HG02840 (cell line): ENCODE data around the gene LCE1D.

Source experiments
- ATAC-seq: cut with Tn5 transposase; IDR thresholded peaks from one replicate; pipeline ENCODE4 v1.9.1; 2021; ENCODE audit warnings: mild to moderate bottlenecking, moderate library complexity, moderate number of reproducible peaks; ENCODE audit not compliant: unreplicated experiment, low FRiP score

Gene LCE1D, protein sequence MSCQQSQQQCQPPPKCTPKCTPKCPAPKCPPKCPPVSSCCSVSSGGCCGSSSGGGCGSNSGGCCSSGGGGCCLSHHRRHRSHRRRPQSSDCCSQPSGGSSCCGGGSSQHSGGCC

DNA sequence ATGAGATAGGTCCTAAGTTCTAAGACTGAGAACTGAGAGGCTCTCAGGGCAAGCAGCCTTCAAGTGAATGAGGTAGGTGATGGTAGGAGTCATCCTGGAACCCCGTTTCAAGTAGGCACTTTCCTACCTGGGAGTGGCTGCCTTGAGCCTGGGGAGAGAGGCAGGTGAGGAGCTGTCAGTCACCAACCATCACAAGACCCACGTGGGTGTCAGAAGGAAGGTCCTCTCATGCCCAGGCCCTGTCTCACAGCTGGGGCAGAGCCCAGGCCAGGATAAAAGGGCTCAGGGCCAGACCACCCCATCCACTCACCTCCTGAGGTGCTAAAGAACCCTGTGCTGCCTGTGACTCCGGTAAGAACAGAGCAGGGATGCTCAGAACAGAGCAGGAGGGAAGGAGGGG lies at the start of gene LCE1D:
LCE1D (plus strand) TSS at position 301 of the 400 bp plus-strand sequence. CDS start 1,074 bp downstream, outside the sequence.
- no peak for ATAC-seq

DNA sequence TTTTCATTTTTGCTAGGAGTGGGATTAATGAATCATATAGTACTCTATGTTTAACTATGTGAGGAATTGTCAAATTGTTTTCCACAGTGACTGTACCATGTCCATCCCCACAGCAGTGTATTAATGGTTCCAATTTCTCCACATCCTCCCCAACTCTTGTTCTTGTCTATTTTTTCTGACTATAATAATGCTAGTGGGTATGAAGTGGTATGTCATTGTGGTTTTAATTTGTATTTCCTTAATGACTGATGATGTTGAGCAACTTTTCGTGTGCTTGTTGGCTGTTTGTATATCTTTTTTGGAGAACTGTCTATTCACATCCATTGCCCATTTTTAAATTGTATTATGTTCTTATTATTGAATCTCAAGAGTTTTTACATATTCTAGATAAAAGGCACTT lies 48.7 kb upstream of the LCE1D start:
- ATAC-seq: no peak

DNA sequence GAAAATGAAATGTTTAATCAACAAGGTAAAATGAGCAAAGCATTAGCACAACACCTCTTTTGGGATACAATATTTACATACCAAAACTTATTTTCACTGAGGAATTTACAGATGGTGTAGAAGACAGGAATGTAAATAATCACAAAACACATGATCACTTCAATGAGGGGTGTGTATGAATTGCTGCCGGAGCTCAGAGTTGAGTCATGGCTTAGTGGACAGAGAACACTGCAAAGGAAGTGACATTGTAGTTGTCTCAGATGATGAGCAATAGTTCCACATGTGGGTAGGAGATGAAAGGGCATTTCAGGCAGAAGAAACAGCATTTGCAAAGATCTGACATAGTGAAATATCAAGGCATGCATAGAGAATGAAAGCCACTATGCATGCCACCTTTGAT lies 44.3 kb upstream of the LCE1D start:
- no peak for ATAC-seq

DNA sequence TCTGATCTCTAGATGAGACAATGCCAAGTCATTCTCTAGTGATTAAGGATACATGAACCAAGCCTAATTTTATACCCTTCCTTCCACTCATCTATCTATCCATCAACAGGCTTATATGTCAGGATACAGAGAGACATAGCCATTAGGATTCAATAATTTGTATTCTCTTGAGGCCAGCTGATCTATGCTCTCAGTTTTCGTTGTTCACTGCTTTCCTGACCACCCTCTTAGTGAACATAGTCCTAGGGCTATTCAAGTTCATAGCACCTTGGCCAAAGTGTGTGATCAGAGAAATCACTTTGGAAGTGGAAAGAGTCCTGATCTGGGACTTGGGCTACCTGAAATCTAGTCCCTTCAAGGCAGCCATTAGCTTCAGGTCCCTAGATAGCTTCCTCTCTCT lies 42.9 kb upstream of the LCE1D start:
- ATAC-seq: no peak

DNA sequence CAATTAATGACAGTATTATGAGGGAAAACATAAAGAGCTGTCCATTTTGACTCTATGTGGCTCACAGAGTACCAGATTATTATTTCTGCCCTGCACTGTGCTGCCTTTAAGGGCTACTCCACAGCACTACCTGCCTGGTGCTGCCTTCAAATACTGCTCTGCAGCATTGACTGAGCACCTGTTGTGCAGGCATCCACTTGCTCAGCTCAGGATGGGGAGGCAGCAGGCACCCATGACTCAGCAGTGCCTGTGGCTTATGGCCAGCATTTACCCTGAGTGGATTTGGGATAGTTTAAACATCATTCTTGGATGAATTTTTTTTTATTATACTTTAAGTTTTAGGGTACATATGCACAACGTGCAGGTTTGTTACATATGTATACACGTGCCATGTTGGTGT lies 39.6 kb upstream of the LCE1D start:
- no peak for ATAC-seq

DNA sequence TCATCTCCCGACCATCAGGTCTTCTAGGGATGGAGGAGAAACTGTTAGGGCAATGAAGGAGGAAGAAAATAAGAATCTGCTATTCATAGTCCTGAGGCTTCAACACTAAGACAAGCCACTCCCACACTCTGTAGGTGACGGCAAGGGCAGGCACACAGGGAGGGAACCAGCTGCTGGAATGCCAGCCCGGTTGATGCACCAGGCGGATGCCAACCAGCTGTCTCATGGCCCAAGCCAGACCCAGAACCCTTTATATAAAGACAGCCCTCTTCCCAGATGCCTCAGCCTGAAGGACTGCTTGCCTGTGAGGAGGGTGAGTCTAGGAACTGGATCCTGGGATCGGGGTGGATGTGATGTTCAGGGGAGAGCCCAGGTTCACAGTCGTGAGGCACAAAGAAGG lies 38.8 kb upstream of the LCE1D start, which contains the start of gene KPRP:
KPRP (plus strand) TSS at position 279 of the 400 bp plus-strand sequence. CDS start 1,564 bp downstream, outside the sequence.
- ATAC-seq: no peak

DNA sequence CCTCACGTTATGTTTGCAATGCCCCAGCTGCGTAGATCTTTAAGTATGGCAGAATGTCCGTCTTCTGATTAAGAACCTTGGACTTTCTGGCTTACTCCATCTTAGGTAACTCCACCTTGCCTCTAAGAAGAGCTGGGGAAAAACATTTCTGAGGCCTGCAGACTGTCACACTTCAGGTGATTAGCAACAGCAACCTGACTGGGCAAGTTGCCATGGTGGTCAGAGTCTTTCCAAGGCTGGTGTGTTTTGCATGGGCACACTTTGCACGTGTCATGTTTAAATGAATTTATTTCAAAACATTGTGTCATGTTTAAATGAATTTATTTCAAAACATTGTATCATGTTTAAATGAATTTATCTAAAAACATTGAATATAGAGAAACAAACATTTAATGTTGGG lies 37.9 kb upstream of the LCE1D start:
- no peak for ATAC-seq

DNA sequence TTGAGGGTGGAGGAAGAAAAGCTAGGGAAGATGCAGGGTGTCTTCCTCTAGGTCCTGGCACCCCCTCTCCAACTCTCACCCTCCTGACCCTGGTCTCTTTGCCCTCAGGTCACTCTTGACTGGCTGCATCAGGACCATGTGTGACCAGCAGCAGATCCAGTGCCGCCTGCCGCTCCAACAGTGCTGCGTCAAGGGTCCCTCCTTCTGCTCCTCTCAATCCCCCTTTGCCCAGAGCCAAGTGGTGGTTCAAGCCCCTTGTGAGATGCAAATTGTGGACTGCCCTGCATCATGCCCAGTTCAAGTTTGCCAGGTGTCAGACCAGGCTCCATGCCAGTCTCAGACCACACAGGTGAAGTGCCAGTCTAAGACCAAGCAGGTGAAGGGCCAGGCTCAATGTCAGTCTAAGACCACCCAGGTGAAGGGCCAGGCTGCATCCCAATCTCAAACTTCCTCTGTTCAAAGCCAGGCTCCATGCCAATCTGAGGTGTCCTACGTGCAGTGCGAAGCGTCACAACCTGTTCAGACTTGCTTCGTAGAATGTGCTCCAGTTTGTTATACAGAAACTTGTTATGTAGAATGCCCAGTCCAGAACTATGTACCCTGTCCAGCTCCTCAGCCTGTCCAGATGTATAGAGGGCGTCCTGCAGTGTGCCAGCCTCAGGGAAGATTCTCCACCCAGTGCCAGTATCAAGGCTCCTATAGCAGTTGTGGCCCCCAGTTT lies 36.9 kb upstream of the LCE1D start:
- no peak for ATAC-seq

DNA sequence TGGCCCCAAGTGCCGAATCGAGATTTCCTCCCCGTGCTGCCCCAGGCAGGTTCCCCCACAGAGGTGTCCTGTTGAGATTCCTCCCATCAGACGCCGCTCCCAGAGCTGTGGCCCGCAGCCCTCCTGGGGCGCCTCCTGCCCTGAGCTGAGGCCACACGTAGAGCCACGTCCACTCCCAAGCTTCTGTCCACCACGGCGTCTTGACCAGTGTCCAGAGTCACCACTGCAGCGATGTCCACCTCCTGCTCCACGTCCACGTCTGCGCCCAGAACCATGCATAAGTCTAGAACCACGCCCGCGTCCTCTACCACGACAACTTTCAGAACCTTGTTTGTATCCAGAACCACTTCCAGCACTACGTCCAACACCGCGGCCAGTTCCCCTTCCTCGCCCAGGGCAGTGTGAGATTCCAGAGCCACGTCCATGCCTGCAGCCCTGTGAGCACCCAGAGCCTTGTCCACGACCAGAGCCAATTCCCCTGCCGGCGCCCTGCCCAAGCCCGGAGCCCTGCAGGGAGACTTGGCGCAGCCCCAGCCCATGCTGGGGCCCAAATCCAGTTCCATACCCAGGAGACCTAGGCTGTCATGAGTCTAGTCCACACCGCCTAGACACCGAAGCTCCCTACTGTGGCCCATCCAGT lies 35.9 kb upstream of the LCE1D start:
- no peak for ATAC-seq

DNA sequence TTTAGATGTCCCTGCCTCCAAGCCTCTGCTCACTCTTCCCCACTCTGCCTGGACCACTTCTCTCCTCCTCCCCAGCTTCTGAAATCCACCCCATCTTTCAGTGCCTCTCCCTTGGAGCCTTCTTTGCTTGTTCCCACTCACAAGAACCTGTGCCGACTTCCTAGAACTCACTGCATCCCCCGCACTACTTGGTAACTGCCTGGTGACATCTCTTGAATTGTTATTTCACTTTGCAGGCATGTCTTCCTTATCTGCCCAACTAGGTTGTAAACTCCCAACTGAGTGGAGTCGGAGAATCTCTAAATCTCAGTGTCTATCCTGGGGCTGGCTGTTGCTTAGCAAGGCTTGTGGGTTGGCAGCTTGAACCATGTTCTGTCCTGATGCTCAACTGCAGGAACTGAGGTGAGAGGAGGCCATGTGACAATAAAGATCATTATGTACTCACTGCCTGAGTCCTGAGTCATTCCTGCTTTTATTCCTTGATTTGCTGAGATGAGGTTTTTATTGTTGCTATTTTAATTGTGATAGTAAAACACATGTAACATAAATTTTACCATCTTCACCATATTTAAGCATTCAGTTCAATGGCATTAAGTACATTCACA lies 34.8 kb upstream of the LCE1D start:
- ATAC-seq: no peak

DNA sequence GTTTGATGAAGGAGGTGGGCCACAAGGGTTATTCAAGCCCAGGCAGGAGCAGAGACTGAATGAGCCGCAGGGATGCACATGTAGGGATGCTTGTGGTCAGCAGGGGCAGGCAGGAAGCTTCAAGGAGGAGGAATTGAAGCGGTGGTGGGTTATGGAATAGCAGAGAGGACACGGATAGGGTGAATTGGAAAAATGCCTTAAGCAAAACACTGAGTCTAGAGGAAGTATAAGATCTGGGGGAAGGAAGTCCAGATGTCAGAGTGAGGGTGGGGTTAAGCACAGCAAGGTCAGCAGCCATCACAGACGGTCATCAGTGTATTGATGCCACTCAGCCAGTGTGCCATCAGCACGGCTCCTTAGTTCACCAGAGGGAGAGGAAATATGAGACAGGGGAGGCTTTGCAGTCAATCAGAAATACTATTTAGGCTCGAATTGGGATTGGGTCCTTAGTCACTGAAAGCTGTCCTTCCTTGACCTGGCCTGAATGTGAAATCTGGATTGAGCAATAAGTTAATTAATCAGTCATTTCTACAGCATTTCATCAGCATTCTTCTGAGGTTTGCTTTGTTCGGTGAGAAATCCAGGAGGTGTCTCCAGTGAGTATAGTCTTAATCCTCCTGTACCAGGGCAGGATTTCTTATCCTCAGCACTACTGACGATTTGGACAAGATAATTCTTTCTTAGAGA lies 27.5 kb upstream of the LCE1D start:
- ATAC-seq: no peak

DNA sequence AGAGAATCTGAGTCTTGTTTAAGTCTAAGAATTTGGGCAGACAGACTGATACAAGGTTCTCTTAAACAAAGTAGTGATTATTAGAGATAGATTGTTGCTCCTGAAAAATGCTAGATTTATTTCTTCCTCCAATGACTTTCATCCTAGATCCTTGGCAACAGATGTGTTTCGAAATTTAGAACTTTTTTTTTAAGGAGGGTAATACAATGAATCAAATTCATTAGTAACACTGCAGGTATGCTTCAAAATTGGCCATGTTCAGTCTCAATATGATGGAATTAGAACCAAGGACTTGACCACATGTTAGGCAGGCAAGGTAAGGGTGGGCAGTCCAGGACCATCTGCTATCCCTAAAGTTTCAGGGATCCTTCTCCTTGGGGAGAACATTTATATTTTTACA lies 26.1 kb upstream of the LCE1D start:
- no peak for ATAC-seq

DNA sequence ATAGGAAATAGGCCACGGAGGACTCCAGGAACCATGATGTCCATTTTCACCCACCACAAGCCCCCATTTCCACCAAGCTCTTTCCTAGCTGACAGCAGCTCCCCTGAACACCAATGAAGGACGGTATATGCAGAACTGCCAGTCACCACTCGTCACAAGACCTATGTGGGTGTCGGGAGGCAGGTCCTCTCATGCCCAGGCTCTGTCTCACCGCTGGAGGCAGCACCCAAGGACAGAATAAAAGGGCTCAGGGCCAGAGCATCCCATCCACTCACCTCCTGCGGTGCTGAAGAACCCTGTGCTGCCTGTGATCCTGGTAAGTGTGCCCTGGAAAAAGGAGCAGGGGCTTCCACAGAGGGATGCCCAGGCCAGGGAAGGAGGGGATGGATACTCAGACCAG lies 21.6 kb upstream of the LCE1D start, which contains the start of gene LCE1F:
LCE1F (plus strand) TSS at position 266 of the 400 bp plus-strand sequence. CDS start 1,232 bp downstream, outside the sequence.
- no peak for ATAC-seq

DNA sequence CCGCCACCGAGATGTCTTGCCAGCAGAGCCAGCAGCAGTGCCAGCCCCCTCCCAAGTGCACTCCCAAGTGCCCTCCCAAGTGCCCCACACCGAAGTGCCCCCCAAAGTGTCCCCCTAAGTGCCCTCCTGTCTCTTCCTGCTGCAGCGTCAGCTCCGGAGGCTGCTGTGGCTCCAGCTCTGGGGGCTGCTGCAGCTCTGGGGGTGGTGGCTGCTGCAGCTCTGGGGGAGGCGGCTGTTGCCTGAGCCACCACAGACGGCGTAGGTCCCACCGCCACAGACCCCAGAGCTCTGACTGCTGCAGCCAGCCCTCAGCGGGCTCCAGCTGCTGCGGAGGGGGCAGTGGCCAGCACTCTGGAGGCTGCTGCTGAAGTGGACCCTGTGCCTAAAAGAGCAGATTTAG lies 20.2 kb upstream of the LCE1D start:
- ATAC-seq: no peak

DNA sequence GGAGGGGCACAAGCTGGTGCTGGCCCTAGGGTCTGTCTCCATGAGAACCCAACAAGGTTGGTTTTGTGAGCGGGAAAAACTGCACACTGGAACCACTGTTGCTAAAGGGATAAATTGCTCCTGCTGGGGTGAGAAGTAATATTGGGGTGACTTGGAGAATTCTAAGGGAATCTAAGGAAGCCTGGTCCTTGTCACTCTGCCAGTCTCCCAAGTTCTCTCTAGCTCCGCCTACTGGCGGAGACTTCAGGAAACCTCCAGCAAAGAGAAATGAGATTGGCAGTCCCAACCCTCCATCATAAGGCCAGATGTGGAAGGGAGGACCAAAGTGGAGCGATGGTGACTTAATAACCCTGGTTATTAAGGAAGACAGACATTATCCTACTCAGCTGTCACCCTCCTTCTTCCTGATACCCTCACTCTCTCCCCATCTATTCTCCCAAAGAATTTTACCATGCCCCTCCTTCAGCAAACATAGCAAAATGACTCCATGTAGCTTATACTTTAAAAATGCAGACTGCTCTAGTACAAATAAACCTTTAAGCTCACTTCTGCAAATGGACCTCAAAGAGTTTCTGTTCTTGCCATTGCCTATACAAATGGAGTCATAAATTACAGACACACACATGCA lies 18.9 kb upstream of the LCE1D start:
- no peak for ATAC-seq

DNA sequence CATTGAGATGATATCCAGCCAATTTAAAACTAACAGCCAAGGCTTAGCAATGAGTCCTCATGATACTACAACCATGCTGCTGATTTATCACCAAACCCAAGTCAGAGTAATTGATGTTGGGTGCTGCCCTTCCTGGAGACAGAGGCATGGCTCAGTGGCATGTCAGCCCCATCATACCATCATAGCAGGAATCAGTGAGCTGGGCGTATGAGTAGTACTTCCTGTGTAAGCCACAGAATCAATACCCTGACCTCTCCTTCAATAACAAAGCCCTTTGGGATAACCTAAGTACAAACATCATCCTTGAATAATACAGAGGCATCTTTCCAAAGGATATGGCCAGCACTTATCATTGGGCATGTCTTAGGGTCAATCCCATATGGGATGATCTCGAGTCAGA lies 13.4 kb upstream of the LCE1D start:
- ATAC-seq: no peak

DNA sequence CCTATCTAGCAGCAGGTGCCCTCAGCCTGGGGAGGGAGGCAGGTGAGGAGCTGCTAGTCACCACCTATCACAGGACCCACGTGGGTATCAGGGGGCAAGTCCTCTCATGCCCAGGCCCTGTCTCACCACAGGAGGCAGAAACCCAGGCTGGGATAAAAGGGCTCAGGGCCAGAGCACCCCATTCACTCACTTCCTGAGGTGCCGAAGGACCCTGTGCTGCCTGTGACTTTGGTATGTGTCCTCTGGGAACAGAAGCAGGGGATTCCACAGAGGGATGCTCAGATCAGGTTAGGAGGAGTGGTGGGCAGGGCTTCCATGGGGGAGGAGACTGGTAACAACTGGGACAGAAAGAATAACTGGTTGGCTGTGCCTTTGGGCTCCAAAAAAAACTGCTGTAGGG lies 10.4 kb upstream of the LCE1D start, which contains the start of gene LCE1E:
LCE1E (plus strand) TSS at position 181 of the 400 bp plus-strand sequence. CDS start 1,043 bp downstream, outside the sequence.
- ATAC-seq: no peak

DNA sequence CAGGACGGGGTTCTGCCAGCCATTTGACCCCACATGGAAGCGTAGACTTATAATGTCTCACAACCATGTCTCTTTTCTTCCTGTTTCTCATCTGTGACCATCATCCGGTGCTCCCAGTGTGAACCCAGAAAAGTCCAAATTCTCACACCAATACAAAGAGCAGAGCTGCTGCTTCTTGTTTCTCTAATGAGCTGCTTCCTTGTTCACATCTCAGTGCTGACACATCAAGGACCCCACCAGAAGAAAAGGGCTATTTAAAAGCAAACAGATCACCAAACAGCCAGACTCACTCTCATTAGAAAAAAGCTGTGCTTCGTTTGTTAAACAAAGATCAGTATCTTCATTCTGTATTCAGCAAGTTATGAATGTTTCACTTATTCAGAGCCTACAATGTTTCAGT lies 835 bp upstream of the LCE1D start:
- ATAC-seq: no peak

DNA sequence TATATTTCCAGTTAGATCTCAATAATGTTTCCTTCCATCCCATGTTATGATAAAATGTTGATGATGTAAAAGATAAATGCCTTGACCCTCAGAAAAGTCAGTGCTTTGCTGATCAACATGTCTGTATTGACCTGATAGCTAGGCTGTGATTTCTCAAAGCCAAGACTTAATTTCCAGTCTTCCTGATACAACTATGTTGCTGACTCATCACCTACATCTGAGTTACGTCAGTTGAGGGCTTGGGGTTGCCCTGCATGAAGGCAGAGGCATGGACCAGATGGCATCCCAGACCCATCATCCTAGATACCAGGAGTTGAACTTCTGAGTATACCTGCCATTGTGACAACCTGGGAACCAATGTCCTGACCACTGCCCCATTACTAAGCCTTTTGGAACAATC lies 4.8 kb downstream of the LCE1D start:
- no peak for ATAC-seq

DNA sequence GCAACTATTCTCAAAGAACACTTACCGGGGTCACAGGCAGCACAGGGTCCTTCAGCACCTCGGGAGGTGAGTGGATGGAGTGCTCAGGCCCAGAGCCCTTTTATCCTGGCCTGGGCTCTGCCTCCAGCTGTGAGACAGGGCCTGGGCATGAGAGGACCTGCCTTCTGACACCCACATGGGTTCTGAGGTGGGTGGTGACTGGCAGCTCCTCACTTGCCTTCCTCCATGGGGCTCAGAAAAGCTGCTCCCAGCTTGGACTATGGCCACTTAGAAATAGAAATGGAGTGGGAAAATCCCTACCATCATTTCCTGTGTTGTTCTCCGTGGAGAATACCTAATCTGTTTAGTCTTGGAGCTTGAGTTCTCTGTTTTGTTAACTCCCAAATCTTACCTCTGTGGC lies 10.1 kb downstream of the LCE1D start, which contains the start of gene LCE1C:
LCE1C (minus strand) TSS at position 76 of the 400 bp plus-strand sequence. CDS start 1,173 bp downstream, outside the sequence.
- ATAC-seq: no peak
